ENCODE results near the gene COG5.
"Not testable (repeated sequence)": the region's sequence is repeated elsewhere in the genome, so short reads cannot be mapped to it uniquely, and the experiment has no call there.

The COG5 gene

DNA sequence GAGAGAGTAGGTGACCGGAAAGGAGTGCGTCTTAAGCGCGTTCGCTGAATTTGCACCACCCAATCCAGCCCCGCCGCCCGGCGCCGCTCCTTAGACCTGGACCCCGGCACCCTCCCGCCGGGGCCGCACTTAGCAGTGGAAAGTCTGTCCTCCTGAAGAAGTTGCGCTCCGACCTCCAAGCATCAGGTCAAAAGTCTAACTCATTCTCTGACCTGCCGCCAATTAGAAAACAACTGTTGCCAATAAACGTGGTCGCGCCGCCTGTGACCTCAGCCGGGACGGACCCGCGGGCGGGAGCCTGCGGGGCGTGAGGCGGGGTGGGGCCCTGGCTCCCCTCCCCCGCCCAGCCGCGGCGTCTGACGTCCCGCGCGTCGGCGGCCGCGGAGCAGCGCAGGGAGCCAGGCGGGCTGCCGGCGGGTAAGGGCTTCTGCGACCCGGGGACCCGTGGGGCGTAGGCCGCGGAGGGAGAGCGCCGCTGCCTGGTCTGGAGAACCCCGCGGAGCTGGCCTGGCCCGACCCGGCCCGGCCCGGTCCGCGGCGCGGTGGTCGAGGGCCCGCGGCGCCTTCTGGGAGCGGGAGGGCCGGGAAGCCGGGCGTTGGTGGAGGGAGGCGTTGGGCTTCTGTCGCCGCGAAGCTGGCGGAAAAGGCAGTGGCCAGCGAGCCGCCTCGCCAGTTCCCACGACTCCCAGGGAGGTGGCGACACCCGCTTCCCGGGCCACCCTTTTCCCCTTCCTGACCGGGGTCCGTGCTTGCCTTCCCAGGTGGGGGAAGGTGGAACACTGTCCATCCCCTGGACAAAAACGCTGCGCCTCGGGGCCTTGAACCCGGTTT is 16.4 kb upstream of the COG5 start, which contains the start of gene BCAP29:
Gene BCAP29, plus strand, starts transcription at position 362 of the 831 bp plus-strand sequence. CDS start 527 bp downstream, outside the sequence.
- peak; percentile 61 for DNase-seq (ENCODE audit: low spot score)

DNA sequence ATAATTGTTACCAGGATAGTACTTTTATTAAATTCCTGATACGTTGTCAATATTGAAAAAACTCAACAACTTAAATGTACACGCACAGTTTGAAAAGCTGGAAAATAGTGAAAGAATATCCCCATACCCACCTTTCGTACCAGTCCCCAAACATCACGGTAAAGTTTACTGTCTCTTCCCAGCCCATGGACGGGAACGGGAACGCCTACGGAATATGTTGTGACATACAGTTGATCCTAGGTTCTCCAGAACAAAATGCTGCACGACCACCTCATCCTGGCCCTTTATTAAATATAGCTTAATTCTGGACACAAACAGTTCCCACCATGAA is 15.8 kb upstream of the COG5 start:
- DNase-seq (ENCODE audit: low spot score), result no peak

DNA sequence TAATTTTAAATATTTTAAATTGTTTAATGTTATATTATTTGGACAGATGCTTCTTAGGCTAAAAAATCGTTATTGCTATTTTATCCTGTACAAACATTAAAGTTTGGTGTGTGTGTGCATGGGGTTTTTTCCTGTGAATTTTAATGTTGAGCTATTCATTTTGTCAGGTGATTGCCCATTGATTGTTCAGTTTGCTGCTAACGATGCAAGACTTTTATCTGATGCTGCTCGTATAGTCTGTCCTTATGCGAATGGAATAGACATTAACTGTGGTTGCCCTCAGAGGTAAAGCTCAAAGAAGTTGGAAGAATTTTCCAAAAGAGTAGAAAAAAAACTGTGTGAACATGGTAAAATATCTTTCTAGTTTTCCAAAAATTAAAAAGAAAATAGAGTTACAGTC is 9.8 kb upstream of the COG5 start:
- DNase-seq (ENCODE audit: low spot score), result no peak

DNA sequence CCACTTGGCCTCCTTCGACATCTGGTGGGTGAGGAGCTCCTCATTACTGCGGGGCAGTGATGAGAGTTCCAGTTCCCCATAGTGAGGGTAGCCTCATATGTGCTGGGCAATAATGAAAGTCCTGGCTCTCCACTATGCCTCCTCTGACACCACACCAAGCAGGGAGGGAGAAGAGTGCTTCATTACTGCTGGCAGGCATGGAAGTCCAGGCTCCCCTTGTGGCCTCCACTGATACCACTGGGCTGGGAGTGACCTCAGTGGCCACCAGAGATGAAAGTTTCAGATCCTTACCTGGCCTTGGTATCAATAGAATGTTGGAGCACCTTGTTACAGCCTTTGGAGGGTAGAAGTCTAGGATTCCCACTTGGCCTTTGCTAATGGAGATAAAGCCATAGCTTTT is 6.6 kb upstream of the COG5 start:
- DNase-seq (ENCODE audit: low spot score), result no peak

DNA sequence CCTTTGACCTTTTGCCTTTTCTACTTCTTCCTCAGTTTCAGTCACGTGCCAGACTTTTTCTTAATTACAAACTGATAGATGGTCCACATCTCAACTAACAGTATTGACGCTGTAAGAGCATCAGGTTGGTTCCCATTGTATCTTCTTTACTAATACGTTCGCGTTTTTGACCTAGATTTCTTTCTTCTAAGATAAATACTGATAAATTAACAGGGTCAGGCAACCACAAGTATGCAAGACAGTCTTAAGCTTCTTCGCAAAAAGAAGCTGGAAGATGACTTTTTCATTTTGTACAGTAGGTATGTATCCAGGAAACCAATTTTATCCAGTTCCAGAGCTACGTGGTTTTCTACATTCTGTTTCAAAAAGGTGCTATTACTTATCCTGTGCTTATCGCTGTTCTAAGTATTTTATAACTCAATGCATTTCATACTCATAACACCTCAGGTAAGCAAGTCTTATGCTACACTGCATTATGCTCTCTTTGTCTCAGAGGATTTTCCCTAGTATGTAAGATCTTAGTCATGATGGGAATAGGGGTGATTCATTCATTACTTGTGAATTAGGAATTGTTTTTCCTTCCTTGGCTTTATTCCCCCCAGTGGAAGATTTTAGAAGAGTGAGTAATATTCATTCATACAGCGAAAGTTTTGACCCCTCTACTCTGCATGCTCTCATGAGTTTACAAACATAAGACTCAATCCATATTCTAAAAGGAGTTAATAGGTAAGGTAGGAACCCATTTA is 1.0 kb upstream of the COG5 start:
- no peak for DNase-seq (ENCODE audit: low spot score)

DNA sequence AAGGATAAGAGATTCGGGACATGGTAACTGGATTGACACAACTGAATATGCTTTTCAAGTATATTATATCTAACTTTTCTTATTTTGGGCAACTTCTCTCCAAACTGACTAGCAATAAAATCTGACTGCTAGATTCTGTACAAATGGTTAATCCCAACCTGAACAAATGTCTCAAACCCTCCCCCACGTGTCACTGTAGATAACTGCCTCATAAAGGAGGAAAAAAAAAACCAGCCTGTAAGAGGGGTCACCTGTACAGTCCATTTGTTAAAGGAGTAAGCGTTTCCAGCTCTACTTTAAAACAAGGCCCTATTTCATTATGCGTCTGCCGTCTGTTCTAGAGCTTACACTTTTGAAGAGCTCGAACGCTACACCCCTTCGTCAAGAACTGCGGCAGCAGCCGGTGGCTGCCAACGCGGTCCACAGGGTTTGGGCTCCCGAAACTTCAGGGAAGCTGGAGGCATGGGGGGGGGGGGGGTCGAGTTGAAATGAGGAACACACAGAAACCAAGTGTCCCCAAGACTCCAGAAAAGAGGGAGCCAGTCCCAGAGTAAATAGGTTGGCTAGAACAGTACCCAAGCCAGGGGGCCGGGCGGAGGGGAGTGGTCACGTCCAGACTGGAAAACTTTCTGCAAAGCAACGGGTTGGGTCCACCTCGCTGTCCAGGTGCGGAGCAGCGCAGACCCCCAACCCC is 492 bp downstream of the COG5 start:
- peak; percentile 2 for DNase-seq (ENCODE audit: low spot score)

DNA sequence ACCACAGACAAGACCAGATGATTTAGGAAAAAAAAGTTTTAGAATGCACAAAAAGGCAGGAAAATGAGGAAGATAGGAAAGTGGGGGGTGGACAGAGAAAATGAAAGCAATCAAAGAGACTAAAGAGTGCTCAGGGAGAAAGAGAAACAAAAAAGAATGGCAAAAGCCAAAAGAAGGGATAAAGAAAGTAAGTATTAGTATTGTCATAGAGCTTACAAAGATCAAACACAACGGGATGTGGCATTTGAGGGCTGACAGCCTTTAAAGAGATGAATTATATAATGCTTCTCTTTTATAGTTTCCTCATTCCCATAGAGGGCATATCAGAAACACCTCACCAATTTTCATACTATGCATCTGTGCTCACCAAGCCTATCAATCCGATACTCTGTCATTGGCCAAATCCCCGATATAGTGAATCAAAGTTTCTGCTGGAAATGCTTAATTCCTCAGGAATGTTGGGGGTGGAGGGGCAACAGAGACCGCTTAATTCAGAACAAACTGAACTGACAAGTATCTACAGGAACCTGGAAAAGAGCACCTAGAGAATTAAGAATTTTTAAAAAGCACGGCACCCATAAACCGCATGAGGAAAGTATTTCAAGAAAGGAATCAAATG is 2.7 kb downstream of the COG5 start:
- peak; percentile 17 for DNase-seq (ENCODE audit: low spot score)

DNA sequence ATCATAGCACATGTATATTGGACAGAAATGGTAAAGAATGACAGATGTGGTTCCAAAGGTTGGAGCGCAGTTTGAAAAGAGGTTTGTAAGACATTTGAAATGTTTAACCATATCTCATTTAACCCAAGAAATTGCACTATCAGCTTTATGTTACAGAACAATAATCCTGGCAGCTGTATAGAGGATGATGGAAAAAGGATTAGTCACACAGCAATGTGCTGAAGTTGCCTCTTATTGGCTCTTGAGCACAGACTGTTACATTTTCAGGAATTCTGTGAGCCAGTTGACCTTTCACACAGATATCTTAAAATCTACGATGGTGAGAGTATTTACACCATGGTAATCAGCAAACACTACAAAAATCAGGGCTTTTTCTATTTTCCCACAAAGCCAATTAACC is 3.9 kb downstream of the COG5 start:
- DNase-seq (ENCODE audit: low spot score), result no peak

DNA sequence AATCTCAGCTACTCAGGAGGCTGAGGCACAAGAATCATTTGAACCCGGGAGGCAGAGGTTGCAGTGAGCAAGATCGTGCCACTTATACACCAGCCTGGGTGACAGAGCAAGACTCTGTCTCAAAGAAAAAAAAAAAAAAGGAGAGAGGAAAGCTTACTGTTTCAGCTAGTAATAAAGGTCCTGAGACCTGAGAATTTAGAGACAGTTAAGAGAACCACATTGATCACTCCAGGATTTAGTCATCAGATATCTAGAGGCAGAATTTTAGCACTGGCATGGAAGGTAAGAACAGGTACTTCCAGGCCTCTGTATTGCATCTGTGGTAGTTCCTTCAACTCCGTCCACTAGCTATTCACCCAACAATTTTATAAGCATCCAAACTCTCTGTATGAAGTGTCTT is 7.8 kb downstream of the COG5 start:
- DNase-seq (ENCODE audit: low spot score), result no peak

DNA sequence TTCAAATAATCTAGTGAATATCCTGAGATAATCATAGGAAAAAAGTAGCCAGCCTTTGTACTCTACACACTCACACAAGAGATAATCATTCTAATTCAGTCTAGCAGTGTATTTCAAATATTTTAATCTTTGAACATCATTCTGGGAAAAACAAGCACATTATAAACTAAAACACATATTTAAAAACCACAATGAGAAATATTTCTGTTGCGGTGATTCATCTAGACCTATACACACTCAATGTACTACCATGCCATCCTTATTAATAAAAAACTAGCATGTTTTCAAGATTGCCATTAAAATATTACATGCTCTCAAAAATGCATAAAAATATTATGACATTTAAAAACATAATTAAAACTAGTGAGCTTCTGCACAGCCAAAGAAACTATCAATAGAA is 11.8 kb downstream of the COG5 start:
- no peak for DNase-seq (ENCODE audit: low spot score)

DNA sequence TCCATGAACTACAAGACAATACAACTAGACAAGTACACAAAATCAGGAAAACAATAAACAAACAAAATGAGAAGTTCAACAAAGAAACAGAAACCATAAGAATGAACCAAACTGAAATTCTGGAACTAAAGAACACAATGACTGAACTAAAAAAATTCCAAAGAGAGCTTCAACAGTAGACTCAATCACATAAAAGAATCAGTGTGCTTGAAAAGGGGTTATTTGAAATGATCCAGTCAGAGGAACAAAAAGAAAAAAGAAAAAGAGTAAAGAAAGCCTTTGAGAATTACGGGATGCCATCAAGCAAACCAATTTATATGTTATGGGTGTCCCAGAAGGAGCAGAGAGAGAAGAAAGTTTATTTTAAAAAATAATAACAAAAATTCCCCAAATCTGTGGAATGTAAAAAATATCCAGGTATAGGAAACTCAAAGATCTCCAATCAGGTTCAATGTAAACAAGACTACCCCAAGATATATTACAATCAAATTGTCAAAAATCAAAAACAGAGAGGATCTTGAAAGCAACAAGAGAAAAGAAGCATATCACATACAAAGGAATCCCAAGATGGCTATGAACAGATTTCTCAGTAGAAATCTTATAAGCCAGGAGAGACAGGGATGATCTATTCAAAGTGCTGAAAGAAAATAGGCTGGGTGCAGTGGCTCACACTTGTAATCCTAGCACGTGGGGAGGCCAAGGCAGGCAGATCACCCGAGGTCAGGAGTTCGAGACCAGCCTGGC is 18.7 kb downstream of the COG5 start:
- DNase-seq (ENCODE audit: low spot score), result no peak

DNA sequence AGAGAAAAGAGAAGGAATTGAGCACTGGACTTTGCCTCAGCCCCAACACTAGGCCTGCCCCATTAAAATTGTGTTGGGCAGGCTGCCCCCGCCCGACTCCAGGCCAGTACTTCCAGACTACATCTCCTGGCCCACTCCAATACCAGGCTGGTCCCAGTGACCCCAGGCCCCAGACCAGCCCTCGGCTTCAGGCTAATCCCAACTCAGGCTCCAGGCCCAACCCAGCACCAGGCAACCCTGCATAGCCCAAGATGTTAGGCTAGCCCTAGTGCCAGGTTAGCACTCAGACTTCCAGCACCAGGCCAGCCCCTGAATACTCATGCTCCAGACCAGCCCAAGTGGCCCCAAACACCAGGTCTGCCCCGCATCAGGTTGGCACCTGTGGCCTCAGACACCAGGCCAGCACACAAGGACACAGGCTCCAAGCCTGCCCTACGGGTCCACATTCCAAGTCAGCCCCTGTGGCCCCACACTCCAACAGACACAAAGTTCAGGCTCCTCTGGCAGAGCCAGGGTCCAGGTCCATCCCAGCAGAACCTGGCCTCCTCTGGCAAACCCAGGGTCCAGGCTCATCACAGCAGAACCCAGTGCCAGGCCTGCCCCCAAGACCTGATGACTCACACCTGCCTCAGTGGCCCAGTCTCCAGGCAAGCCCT is 20.3 kb downstream of the COG5 start:
- no peak for DNase-seq (ENCODE audit: low spot score)

DNA sequence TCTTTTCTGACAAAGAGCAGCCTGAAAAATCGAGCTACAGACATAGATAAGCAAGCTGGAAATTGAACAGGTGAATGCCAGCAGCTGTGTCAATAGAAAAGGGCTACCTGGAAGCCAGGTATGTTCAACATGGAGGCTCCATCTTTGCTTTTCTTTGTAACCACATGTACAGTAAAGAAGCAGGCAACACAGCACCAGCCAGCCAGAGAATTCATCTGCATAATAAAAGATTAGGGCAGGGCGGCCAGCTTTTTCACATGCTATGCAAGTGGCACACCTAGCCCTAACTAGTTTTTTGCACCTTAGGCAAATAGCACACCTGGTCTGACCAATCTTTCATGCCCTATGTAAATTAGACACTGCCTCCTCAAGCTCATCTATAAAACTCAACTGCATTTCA is 25.7 kb downstream of the COG5 start:
- no peak for DNase-seq (ENCODE audit: low spot score)

DNA sequence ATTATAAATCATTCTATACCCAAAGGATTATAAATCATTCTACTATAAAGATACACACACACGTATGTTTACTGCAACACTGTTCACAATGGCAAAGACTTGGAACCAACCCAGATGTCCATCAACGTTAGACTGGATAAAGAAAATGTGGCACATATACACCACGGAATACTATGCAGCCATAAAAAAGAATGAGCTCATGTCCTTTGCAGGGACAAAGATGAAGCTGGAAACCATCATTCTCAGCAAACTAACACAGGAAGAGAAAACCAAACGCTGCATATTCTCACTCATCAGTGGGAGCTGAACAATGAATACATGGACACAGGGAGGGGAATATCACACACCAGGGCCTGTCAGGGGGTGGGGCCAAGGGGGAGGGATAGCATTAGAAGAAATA is 26.5 kb downstream of the COG5 start:
- not testable (repeated sequence) for DNase-seq (ENCODE audit: low spot score)

DNA sequence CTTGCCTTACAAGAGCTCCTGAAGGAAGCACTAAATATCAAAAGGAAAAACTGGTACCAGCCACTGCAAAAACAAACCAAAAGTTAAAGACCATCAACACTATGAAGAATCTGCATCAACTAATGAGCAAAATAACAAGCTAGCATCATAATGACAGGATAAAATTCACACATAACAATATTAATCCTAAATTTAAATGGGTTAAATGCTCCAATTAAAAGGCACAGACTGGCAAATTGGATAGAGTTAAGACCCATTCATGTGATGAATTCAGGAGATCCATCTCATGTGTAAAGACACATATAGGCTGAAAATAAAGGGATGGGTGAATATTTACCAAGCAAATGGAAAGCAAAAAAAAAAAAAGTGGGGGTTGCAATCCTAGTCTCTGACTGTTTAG is 29.6 kb downstream of the COG5 start:
- DNase-seq (ENCODE audit: low spot score), result no peak

DNA sequence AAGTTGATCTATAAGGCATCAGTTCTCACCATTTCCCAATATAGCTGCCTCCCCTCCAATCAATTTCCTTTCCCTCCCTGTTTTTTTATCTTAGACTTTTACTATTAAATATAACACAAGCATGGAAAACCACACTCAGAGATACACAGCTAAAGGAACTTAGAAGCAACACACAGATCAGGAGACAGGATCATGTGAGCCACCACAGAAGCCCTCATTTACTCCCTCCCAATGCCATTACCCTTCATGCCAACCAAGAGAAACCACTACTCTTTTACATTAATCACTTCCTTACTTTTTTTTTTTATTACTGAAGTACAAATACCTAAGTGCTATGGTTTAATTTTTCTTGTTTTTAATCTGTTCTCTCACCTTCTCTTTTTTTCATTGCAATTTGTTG is 33.0 kb downstream of the COG5 start:
- DNase-seq (ENCODE audit: low spot score), result no peak

DNA sequence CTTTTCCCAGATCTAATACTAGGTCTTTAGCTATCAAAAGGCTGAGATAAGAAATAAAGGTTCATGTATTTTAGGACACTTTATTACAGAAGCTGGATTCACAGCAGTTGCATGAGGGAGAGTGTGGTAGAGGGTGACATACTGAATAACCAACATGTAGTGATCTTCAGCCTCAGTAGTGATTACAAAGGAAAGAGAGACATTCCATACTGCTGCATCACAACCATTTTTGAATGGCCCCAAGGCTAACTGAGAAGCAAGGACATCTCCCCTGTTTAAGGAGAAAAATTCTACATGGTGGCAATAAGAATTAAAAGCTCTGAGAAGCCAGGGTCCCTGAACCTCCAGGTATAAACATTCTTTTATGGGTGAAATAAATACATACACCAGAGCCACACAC is 35.3 kb downstream of the COG5 start:
- no peak for DNase-seq (ENCODE audit: low spot score)

DNA sequence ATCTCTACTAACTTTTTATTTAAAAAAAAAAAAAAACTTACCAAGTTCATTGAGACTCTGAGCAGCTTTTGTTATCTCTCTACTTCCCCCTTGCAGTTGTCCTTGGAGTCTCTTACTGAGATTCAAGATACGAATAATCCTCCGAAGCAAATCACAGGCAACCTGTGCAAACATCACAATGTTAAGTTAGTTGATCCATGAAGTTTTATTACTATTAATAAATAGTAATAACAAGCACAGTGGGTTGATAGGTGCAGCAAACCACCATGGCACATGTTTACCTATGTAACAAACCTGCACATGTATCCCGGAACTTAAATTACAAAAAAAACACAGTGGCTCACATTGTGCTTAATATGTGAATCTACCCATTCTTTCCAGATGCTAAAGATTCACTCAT is 36.5 kb downstream of the COG5 start:
- no peak for DNase-seq (ENCODE audit: low spot score)

DNA sequence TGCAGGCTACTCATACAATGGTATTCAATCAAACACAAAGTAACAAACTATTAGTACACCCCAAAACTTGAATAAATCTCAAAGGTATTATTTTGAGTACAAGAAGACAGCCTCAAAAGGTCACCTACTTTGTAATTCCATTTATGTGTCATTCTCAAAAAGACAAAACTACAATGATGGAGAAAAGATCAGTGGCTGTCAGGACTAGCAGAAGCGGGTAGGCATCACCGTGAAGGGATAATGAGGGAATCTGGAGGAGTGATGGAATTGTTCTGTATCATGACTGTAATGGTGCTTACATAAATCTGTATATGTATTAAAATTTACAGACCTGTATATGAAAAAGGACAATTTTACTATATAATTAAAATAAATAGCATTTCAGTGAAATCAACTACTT is 37.0 kb downstream of the COG5 start:
- no peak for DNase-seq (ENCODE audit: low spot score)

DNA sequence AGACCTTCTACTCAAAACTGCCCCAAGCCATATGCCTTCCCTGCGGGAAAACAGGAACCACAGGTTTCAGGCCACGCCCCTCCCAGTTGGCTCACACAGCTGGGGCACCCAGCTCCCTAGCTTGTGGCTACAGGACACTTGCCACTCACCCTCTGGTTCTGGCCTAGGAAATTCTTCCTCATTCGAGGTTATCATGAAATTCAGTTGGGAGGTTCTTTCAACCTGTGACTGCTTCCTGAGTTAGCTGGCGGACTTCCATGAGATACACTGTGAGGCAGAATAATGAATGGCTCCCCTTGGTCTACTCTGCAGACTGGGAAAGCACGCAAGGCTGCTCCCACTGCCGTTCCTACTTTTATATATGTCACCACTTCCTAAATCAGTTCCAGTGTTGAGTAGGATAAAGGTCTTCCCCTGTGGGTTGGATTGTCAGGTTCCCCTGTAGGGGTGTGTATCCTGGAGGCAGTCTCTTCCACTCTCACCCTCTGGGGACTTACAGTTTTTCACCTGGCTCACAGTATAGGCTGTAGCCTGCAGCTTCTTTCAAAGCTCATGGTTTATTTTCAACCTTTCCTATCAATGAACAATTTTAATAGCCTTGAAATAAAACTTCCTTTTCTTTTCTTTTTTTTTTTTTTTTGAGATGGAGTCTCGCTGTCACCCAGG is 56.9 kb downstream of the COG5 start:
- DNase-seq (ENCODE audit: low spot score), result no peak
